Sigmoid colon (tissue), 4 donors: ENCODE measurements around the gene REXO2.

ENCODE experiments used
- POLR2AphosphoS5 ChIP-seq, 4 donors: sonication (generic); formaldehyde crosslinking; IDR thresholded peaks; one replicate each; pipeline ENCODE4 v1.6.1; 2017; ENCODE audit warnings: antibody characterized with exemption in 4 of 4
- TF ChIP-seq, protein P1 (sequence below), 4 experiments: fragments of 450-650 bp in 3 of 4; fragments of 200-600 bp in 1 of 4; IDR thresholded peaks; one replicate each; pipeline ENCODE4 v1.5.1; 2016 to 2019; ENCODE audit warnings: antibody characterized with exemption in 4 of 4, mild to moderate bottlenecking in 3 of 4, moderate library complexity in 2 of 4

DNA sequence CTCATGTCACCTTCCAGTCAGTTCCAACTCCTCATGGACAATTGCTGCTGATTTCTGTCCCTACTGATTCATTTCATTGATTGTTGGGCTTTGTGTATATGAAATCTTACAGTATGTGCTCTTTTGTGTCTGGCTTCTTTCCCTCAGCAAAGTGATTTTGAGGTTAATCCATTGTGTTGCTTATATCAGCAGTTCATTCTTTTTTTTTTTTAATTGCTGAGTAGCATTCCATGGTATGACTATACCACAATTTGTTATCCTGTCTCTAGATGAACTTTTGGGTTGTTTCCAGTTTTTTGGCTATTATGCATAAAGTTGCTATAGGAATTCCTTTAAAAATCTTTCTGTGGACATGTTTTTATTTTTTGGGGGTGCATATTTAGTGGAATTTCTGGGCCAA, 60.5 kb downstream of the REXO2 start:
- TF ChIP-seq, protein P1, sequence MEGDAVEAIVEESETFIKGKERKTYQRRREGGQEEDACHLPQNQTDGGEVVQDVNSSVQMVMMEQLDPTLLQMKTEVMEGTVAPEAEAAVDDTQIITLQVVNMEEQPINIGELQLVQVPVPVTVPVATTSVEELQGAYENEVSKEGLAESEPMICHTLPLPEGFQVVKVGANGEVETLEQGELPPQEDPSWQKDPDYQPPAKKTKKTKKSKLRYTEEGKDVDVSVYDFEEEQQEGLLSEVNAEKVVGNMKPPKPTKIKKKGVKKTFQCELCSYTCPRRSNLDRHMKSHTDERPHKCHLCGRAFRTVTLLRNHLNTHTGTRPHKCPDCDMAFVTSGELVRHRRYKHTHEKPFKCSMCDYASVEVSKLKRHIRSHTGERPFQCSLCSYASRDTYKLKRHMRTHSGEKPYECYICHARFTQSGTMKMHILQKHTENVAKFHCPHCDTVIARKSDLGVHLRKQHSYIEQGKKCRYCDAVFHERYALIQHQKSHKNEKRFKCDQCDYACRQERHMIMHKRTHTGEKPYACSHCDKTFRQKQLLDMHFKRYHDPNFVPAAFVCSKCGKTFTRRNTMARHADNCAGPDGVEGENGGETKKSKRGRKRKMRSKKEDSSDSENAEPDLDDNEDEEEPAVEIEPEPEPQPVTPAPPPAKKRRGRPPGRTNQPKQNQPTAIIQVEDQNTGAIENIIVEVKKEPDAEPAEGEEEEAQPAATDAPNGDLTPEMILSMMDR (IDR thresholded peaks at IDR 0.05): no peak
- TF ChIP-seq POLR2AphosphoS5 (IDR thresholded peaks at IDR 0.05): no peak
